ENCODE measurements around the gene KRT28. TPM values are rescaled to one million over a fixed set of nuclear protein-coding genes. Genes with fewer than 3 reads are reported as not detected.

The KRT28 gene
- total and polyA plus RNA-seq, 2 of the 8 experiments (the other 6 are each of a cell fraction or from before 2014, with no cell fraction given), result not detected

- no peak for TF ChIP-seq EP300 (IDR thresholded peaks at IDR 0.05; ENCODE audit: borderline replicate concordance in 1 of 2, low read depth in 2 of 2, low read length in 2 of 2)
Measured at GRCh38 chr17:40822132-40822812, 22.5 kb upstream of the KRT28 start, which contains the start of gene KRT10 (continued).
